ENCODE measurements around the gene RAB7B. TPM values are rescaled to one million over a fixed set of nuclear protein-coding genes. Genes with fewer than 3 reads are reported as not detected.

Gene RAB7B
- total RNA-seq, 1 donor from 2014 or later, result 0.13 TPM

GRCh38 chr1:206021626-206022365 lies 18.6 kb upstream of the RAB7B start:
- TF ChIP-seq, protein P1, sequence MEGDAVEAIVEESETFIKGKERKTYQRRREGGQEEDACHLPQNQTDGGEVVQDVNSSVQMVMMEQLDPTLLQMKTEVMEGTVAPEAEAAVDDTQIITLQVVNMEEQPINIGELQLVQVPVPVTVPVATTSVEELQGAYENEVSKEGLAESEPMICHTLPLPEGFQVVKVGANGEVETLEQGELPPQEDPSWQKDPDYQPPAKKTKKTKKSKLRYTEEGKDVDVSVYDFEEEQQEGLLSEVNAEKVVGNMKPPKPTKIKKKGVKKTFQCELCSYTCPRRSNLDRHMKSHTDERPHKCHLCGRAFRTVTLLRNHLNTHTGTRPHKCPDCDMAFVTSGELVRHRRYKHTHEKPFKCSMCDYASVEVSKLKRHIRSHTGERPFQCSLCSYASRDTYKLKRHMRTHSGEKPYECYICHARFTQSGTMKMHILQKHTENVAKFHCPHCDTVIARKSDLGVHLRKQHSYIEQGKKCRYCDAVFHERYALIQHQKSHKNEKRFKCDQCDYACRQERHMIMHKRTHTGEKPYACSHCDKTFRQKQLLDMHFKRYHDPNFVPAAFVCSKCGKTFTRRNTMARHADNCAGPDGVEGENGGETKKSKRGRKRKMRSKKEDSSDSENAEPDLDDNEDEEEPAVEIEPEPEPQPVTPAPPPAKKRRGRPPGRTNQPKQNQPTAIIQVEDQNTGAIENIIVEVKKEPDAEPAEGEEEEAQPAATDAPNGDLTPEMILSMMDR (IDR thresholded peaks at IDR 0.05; ENCODE audit: insufficient read depth, low read length, poor library complexity, severe bottlenecking), result no peak
- H3K4me3 ChIP-seq (ENCODE audit: low read depth, low read length), result no peak overlapping the region
- no peak for DNase-seq (ENCODE audit: low read depth)
- H3K27me3 ChIP-seq (ENCODE audit: control insufficient read depth, insufficient read depth, low read length), result no peaks in the 10 kb centered on the region
- H3K36me3 ChIP-seq (ENCODE audit: control insufficient read depth, insufficient read depth, low read length), result no peaks in the 10 kb centered on the region

- TF ChIP-seq, protein P1 (IDR thresholded peaks at IDR 0.05; ENCODE audit: insufficient read depth, low read length, poor library complexity, severe bottlenecking), result no peak
- no peaks in the 10 kb centered on the region for H3K36me3 ChIP-seq (ENCODE audit: control insufficient read depth, insufficient read depth, low read length)
- no peaks in the 10 kb centered on the region for H3K27me3 ChIP-seq (ENCODE audit: control insufficient read depth, insufficient read depth, low read length)
- H3K4me3 ChIP-seq (ENCODE audit: low read depth, low read length), result no peak overlapping the region
- no peak for DNase-seq (ENCODE audit: low read depth)
Observed at GRCh38 chr1:206021008-206021625, 17.9 kb upstream of the RAB7B start.

DNA sequence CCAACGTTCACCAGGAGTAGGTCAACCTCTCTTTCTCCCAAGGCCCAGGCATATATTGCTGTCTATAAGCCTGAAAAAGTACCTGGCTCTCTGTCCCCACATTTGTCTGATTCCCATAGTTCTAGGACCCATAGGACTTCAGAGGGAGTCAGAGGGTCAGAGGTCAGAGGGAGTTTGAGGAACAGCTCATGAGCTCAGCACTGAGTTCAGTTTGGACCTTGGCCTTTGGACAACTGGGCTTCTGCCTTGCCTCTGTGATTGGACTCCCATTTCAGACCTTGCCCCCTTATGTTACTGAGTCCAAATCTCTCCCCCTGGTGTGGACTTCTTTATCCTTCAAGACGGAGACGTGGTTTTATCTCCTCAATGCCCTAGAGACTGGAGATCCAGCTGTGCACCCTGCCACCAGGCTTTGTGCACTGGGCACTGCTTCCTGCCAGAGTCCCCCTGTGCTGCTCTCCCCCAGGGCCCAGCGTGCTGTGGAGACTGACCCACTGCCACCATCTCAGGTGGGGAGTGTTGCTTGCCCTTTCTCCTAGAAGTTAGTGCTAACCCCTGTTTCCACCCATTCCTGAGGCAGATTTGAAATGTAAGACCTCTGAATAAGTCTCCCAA lies 17.3 kb upstream of the RAB7B start:
- no peaks in the 10 kb centered on the region for H3K27me3 ChIP-seq (ENCODE audit: control insufficient read depth, insufficient read depth, low read length)
- TF ChIP-seq, protein P1 (IDR thresholded peaks at IDR 0.05; ENCODE audit: insufficient read depth, low read length, poor library complexity, severe bottlenecking), result no peak
- DNase-seq (ENCODE audit: low read depth), result no peak
- H3K36me3 ChIP-seq (ENCODE audit: control insufficient read depth, insufficient read depth, low read length), result no peaks in the 10 kb centered on the region
- no peak overlapping the region for H3K4me3 ChIP-seq (ENCODE audit: low read depth, low read length)

- no peak overlapping the region for H3K4me3 ChIP-seq (ENCODE audit: low read depth, low read length)
- no peaks in the 10 kb centered on the region for H3K36me3 ChIP-seq (ENCODE audit: control insufficient read depth, insufficient read depth, low read length)
- no peak for DNase-seq (ENCODE audit: low read depth)
- no peaks in the 10 kb centered on the region for H3K27me3 ChIP-seq (ENCODE audit: control insufficient read depth, insufficient read depth, low read length)
- TF ChIP-seq, protein P1 (IDR thresholded peaks at IDR 0.05; ENCODE audit: insufficient read depth, low read length, poor library complexity, severe bottlenecking), result no peak
Observed at GRCh38 chr1:206015071-206015470, 11.9 kb upstream of the RAB7B start.

DNA sequence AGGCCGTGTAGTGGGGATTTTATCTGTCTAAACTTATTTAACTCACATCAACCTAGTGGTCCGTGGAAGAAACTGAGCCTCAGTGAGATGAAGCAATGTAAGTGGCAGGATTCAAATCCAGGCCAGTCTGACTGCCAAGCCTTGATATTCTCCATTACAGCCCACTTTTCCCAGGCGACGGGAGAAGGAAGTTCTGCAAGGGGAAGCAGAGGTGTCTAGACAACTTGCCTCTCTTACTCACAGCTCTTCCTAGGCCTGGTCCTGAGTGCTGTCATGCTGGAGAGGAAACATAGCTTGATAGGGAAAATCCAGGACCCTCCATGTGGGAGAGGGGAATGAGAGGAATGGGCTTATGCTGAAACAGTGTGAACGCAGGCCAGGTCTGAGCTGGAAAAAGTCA lies 11.4 kb upstream of the RAB7B start:
- DNase-seq (ENCODE audit: low read depth), result no peak
- Histone ChIP-seq H3K4me3 (ENCODE audit: low read depth, low read length) (no peak overlapping the region), H3K36me3 (ENCODE audit: control insufficient read depth, insufficient read depth, low read length) (no peaks in the 10 kb centered on the region), H3K27me3 (ENCODE audit: control insufficient read depth, insufficient read depth, low read length) (no peaks in the 10 kb centered on the region)
- TF ChIP-seq, protein P1 (IDR thresholded peaks at IDR 0.05; ENCODE audit: insufficient read depth, low read length, poor library complexity, severe bottlenecking), result no peak
